HG03196 (cell line): ENCODE measurements around the gene AKAP12.

Experiments
- ATAC-seq: cut with Tn5 transposase; IDR thresholded peaks from one replicate; pipeline ENCODE4 v1.9.1; 2021; ENCODE audit not compliant: unreplicated experiment

The AKAP12 gene

GRCh38 chr6:151276112-151276740 is 36.5 kb downstream of the AKAP12 start:
- ATAC-seq = no peak

GRCh38 chr6:151279891-151280290 is 40.1 kb downstream of the AKAP12 start:
- ATAC-seq = no peak

GRCh38 chr6:151280859-151281258 is 41.1 kb downstream of the AKAP12 start:
- ATAC-seq = no peak

GRCh38 chr6:151284012-151284411 is 44.2 kb downstream of the AKAP12 start:
- no peak for ATAC-seq

GRCh38 chr6:151284548-151285017 is 44.8 kb downstream of the AKAP12 start:
- peak; percentile 44 for ATAC-seq

GRCh38 chr6:151285122-151285521 is 45.4 kb downstream of the AKAP12 start:
- ATAC-seq = no peak

- ATAC-seq = no peak
These were observed 46.4 kb downstream of the AKAP12 start for GRCh38 chr6:151286214-151286613.

GRCh38 chr6:151288712-151289398 is 49.1 kb downstream of the AKAP12 start:
- no peak for ATAC-seq

GRCh38 chr6:151289399-151290007 is 49.7 kb downstream of the AKAP12 start:
- no peak for ATAC-seq

GRCh38 chr6:151290877-151291721 is 51.3 kb downstream of the AKAP12 start:
- ATAC-seq = no peak

GRCh38 chr6:151291722-151292059 is 51.9 kb downstream of the AKAP12 start:
- no peak for ATAC-seq

GRCh38 chr6:151292974-151293687 is 53.4 kb downstream of the AKAP12 start:
- no peak for ATAC-seq

GRCh38 chr6:151293688-151294016 is 53.9 kb downstream of the AKAP12 start:
- ATAC-seq = no peak

GRCh38 chr6:151294561-151295101 is 54.9 kb downstream of the AKAP12 start:
- no peak for ATAC-seq

GRCh38 chr6:151297886-151298285 is 58.1 kb downstream of the AKAP12 start:
- no peak for ATAC-seq

- no peak for ATAC-seq
These were observed 59.2 kb downstream of the AKAP12 start for GRCh38 chr6:151299011-151299410.

GRCh38 chr6:151300267-151300991 is 60.7 kb downstream of the AKAP12 start:
- no peak for ATAC-seq

- ATAC-seq = no peak
These were observed 61.8 kb downstream of the AKAP12 start for GRCh38 chr6:151301547-151301946.

GRCh38 chr6:151303231-151303630 is 63.5 kb downstream of the AKAP12 start:
- no peak for ATAC-seq

GRCh38 chr6:151306269-151306783 is 66.6 kb downstream of the AKAP12 start:
- ATAC-seq = no peak
